SK-N-SH (cell line): ENCODE data around the gene PUDP. TPM values are rescaled to one million over a fixed set of nuclear protein-coding genes. Genes with fewer than 3 reads are reported as not detected.

Experiments
- CTCF ChIA-PET: fragments of 300-600, 350-600 bp; formaldehyde crosslinking; extraction: SDS; loops from one replicate; lab custom pipeline; 2021; lab: Yijun Ruan, JAX
- POLR2A ChIA-PET: fragments of 350-600 bp; sonication (Branson Sonifier 250); formaldehyde crosslinking; extraction: SDS; loops from one replicate; lab custom pipeline; 2020; ENCODE audit warnings: antibody characterized with exemption, inconsistent platforms; lab: Yijun Ruan, JAX
- DNase-seq: peaks from one replicate; pipeline ENCODE4 v3.0.0; 2012
- H2AFZ ChIP-seq: fragments of 200-600 bp; sonication (generic); 2 replicates; pipeline ENCODE4 v1.8.1; 2016; ENCODE audit warnings: antibody characterized with exemption, mild to moderate bottlenecking, low read depth
- H3F3A ChIP-seq: fragments of 200-600 bp; sonication (generic); replicated peaks from 2 replicates; pipeline ENCODE3; 2016; ENCODE audit warnings: antibody characterized with exemption, mild to moderate bottlenecking; ENCODE audit not compliant: insufficient read depth
- H3K27ac ChIP-seq, 2 experiments: fragments of 200-500 bp in 1 of 2; fragments of 200-600 bp in 1 of 2; sonication (Bioruptor generic) in 1 of 2; sonication (generic), shearing (Covaris generic) in 1 of 2; 2 replicates each; pipeline versions ENCODE4 v1.5.1 to v1.6.1; 2014 to 2016; ENCODE audit warnings: low read depth in 2 of 2, inconsistent platforms in 1 of 2, low read length in 1 of 2, mild to moderate bottlenecking in 1 of 2, mixed read lengths in 1 of 2
- H3K27me3 ChIP-seq: fragments of 200-600 bp; sonication (generic), shearing (Covaris generic); 2 replicates; pipeline ENCODE4 v1.6.1; 2016; ENCODE audit warnings: mixed run types; ENCODE audit not compliant: insufficient read depth
- H3K36me3 ChIP-seq, 2 experiments: fragments of 200-500 bp in 1 of 2; fragments of 200-600 bp in 1 of 2; sonication (Bioruptor generic) in 1 of 2; sonication (generic) in 1 of 2; replicated peaks in 1 of 2; 2 replicates each; pipeline versions ENCODE3 to v1.5.1; 2014 to 2016; ENCODE audit warnings: low read length in 1 of 2, mild to moderate bottlenecking in 1 of 2; ENCODE audit not compliant: insufficient read depth in 2 of 2, control insufficient read depth in 1 of 2
- H3K4me1 ChIP-seq, 2 experiments: fragments of 200-500 bp in 1 of 2; fragments of 200-600 bp in 1 of 2; sonication (Bioruptor generic) in 1 of 2; sonication (generic), shearing (Covaris generic) in 1 of 2; 2 replicates each; pipeline versions ENCODE4 v1.5.1 to v1.6.1; 2014 to 2016; ENCODE audit warnings: low read depth in 1 of 2, low read length in 1 of 2, mixed run types in 1 of 2; ENCODE audit not compliant: insufficient read depth in 2 of 2, control insufficient read depth in 1 of 2
- H3K4me2 ChIP-seq: fragments of 200-600 bp; sonication (generic), shearing (Covaris generic); 2 replicates; pipeline ENCODE4 v1.6.1; 2017; ENCODE audit warnings: mixed run types
- H3K4me3 ChIP-seq, 2 experiments: fragments of 200-500 bp in 1 of 2; fragments of 200-600 bp in 1 of 2; sonication (Bioruptor generic) in 1 of 2; sonication (generic), shearing (Covaris generic) in 1 of 2; 2 replicates each; pipeline versions ENCODE4 v1.5.1 to v1.8.1; 2014 to 2016; ENCODE audit warnings: low read depth in 2 of 2, inconsistent platforms in 1 of 2, low read length in 1 of 2, mild to moderate bottlenecking in 1 of 2, mixed read lengths in 1 of 2, moderate library complexity in 1 of 2
- H3K79me2 ChIP-seq: fragments of 200-600 bp; sonication (generic); 2 replicates; pipeline ENCODE4 v1.8.1; 2017; ENCODE audit warnings: mild to moderate bottlenecking; ENCODE audit not compliant: insufficient read depth
- H3K9ac ChIP-seq: fragments of 200-600 bp; sonication (generic); 2 replicates; pipeline ENCODE4 v1.6.1; 2017; ENCODE audit warnings: mixed run types
- H3K9me2 ChIP-seq: fragments of 200-600 bp; sonication (generic); 2 replicates; pipeline ENCODE4 v1.6.1; 2017; ENCODE audit warnings: mixed run types
- H3K9me3 ChIP-seq: fragments of 200-600 bp; sonication (generic); 2 replicates; pipeline ENCODE4 v1.6.1; 2017; ENCODE audit warnings: mixed run types, mild to moderate bottlenecking, moderate library complexity
- H4K20me1 ChIP-seq: fragments of 200-600 bp; sonication (generic); 2 replicates; pipeline ENCODE4 v1.6.1; 2017; ENCODE audit warnings: mild to moderate bottlenecking, mixed run types; ENCODE audit not compliant: insufficient read depth
- CHD2 ChIP-seq: fragments of 150-350 bp; IDR thresholded peaks from 2 replicates; pipeline ENCODE4 v1.6.1; 2018; ENCODE audit warnings: low read length; ENCODE audit not compliant: partially characterized antibody
- EP300 ChIP-seq, 2 experiments: IDR thresholded peaks; 2 replicates each; pipeline versions ENCODE4 v1.4.0 to v1.6.1; 2012; ENCODE audit warnings: borderline replicate concordance in 1 of 2, low read depth in 1 of 2, low read length in 1 of 2
- EZH2phosphoT487 ChIP-seq: fragments of 200-600 bp; sonication (generic); IDR thresholded peaks from 2 replicates; pipeline ENCODE4 v1.6.1; 2017; ENCODE audit warnings: low read depth, mixed run types, mild to moderate bottlenecking, antibody characterized with exemption, moderate library complexity, borderline replicate concordance
- FOXM1 ChIP-seq: IDR thresholded peaks from 2 replicates; pipeline ENCODE4 v1.4.0; 2012; ENCODE audit warnings: low read depth, mild to moderate bottlenecking
- GATA2 ChIP-seq: sonication (generic); formaldehyde crosslinking; IDR thresholded peaks from 2 replicates; pipeline ENCODE4 v1.5.0; 2020; ENCODE audit warnings: mild to moderate bottlenecking, missing genetic modification reagents
- MEF2A ChIP-seq: IDR thresholded peaks from 2 replicates; pipeline ENCODE4 v1.4.0; 2012; ENCODE audit warnings: low read depth, borderline replicate concordance
- RCOR1 ChIP-seq: fragments of 150-350 bp; IDR thresholded peaks from 2 replicates; pipeline ENCODE4 v1.6.1; 2017; ENCODE audit warnings: antibody characterized with exemption, low read length
- TEAD4 ChIP-seq: IDR thresholded peaks from 2 replicates; pipeline ENCODE4 v1.4.0; 2012; ENCODE audit warnings: mild to moderate bottlenecking, borderline replicate concordance; ENCODE audit not compliant: insufficient read depth
- WGBS: methylation state at CpG from one replicate; pipeline ENCODE4 v1.1.6; 2017; ENCODE audit warnings: low lambda C conversion rate; 5-methylcytosine and 5-hydroxymethylcytosine counted together
- polyA plus RNA-seq, 3 experiments: library from polyadenylated mRNA; depleted of rRNA; stranded (reverse); fragments of >200 nt; gene quantifications; 2 replicates each; pipeline ENCODE4 v1.2.3, GENCODE V29; 2012
- TF ChIP-seq, protein P1 (sequence below): fragments of 200-600 bp; sonication (generic); IDR thresholded peaks from 2 replicates; pipeline ENCODE4 v1.6.1; 2017; ENCODE audit warnings: antibody characterized with exemption, mild to moderate bottlenecking, moderate library complexity
- TF ChIP-seq, protein P2 (sequence below): IDR thresholded peaks from 2 replicates; pipeline ENCODE4 v1.4.0; 2012; ENCODE audit warnings: low read depth, borderline replicate concordance
- TF ChIP-seq, protein P3 (sequence below): IDR thresholded peaks from 2 replicates; pipeline ENCODE4 v1.4.0; 2012; ENCODE audit warnings: low read depth

Gene PUDP
- polyA plus RNA-seq, 1 of the 3 experiments (the other 2 are of a cell fraction): 23.0 TPM

DNA sequence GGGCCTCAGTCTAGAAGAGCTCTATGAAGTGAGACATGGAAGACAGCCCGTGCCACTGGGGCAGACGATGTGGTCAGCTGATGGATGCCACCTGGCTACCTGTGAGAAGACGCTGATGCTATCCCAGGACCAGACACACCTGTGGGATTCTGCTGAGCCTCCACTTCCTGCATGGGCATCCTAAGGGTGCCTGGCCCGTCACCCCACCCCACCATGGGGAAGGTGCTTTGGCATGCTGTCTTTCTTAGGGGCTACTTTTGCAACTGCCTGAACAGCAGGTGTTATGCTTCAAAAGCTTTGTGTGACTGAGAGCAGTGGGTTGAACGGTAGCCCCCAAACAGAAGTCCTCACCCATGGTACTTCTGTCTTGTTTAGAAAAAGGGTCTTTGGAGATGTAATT, 65.4 kb downstream of the PUDP start:
- Histone ChIP-seq H3K79me2 (peaks cover 4% of the 10 kb centered on the region; the same call in 1 of the 2 replicates), H3K4me3 (no peak overlapping the region), H4K20me1 (peaks cover 39% of the 10 kb centered on the region), H3K4me2 (no peak overlapping the region), H3K36me3 (no peaks in the 10 kb centered on the region), H3K9me2 (no peaks in the 10 kb centered on the region), H3K27ac (no peak overlapping the region), H3K9me3 (no peaks in the 10 kb centered on the region), H3K27me3 (no peaks in the 10 kb centered on the region), H2AFZ (no peak overlapping the region), H3K4me1 (peaks cover 0 to 6% of the 10 kb centered on the region in 2 experiments; a peak in 3 of 4 replicates), H3F3A (peaks cover 6% of the 10 kb centered on the region), H3K9ac (no peak overlapping the region)
- TF ChIP-seq CHD2 (no peak), EP300 (IDR thresholded peaks at IDR 0.05; ENCODE audit: borderline replicate concordance in 1 of 2, low read depth in 1 of 2, low read length in 1 of 2) (no peak), GATA2 (CRISPR knock-in tag) (no peak), FOXM1 (no peak), MEF2A (no peak), RCOR1 (no peak), TEAD4 (no peak), EZH2phosphoT487 (no peak)
- TF ChIP-seq, protein P1, sequence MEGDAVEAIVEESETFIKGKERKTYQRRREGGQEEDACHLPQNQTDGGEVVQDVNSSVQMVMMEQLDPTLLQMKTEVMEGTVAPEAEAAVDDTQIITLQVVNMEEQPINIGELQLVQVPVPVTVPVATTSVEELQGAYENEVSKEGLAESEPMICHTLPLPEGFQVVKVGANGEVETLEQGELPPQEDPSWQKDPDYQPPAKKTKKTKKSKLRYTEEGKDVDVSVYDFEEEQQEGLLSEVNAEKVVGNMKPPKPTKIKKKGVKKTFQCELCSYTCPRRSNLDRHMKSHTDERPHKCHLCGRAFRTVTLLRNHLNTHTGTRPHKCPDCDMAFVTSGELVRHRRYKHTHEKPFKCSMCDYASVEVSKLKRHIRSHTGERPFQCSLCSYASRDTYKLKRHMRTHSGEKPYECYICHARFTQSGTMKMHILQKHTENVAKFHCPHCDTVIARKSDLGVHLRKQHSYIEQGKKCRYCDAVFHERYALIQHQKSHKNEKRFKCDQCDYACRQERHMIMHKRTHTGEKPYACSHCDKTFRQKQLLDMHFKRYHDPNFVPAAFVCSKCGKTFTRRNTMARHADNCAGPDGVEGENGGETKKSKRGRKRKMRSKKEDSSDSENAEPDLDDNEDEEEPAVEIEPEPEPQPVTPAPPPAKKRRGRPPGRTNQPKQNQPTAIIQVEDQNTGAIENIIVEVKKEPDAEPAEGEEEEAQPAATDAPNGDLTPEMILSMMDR: no peak
- TF ChIP-seq, protein P2, sequence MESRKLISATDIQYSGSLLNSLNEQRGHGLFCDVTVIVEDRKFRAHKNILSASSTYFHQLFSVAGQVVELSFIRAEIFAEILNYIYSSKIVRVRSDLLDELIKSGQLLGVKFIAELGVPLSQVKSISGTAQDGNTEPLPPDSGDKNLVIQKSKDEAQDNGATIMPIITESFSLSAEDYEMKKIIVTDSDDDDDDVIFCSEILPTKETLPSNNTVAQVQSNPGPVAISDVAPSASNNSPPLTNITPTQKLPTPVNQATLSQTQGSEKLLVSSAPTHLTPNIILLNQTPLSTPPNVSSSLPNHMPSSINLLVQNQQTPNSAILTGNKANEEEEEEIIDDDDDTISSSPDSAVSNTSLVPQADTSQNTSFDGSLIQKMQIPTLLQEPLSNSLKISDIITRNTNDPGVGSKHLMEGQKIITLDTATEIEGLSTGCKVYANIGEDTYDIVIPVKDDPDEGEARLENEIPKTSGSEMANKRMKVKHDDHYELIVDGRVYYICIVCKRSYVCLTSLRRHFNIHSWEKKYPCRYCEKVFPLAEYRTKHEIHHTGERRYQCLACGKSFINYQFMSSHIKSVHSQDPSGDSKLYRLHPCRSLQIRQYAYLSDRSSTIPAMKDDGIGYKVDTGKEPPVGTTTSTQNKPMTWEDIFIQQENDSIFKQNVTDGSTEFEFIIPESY: no peak
- TF ChIP-seq, protein P3, sequence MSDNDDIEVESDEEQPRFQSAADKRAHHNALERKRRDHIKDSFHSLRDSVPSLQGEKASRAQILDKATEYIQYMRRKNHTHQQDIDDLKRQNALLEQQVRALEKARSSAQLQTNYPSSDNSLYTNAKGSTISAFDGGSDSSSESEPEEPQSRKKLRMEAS: no peak
- CTCF ChIA-PET: no interaction called here
- 71% methylated on average over 4 of the region's 5 CpGs for WGBS
- POLR2A ChIA-PET: no interaction called here
- DNase-seq: no peak
